WTC11 (cell line): ENCODE measurements around the gene SNTB2. TPM values are rescaled to one million over a fixed set of nuclear protein-coding genes. Genes with fewer than 3 reads are reported as not detected.

Experiments used
- ATAC-seq: fragments of 200-7000 bp; cut with Tn5 transposase; 2 replicates; pipeline ENCODE4 v1.10.0; 2021; ENCODE audit warnings: mild to moderate bottlenecking, moderate library complexity
- CTCF ChIA-PET: fragments of 300-600 bp; sonication (Branson Sonifier 250); formaldehyde crosslinking; loops from one replicate; lab custom pipeline; 2021; ENCODE audit warnings: antibody characterized with exemption; lab: Charles Lee
- POLR2A ChIA-PET: fragments of 350-600 bp; sonication (Branson Sonifier 250); formaldehyde crosslinking; loops from one replicate; lab custom pipeline; 2021; ENCODE audit warnings: antibody characterized with exemption; lab: Charles Lee
- DNase-seq: peaks from one replicate; pipeline ENCODE4 v3.0.0; 2021; ENCODE audit warnings: low spot score
- H3K27ac Mint-ChIP-seq: 2 replicates; pipeline ENCODE4 v1.8.0; 2021; ENCODE audit warnings: mixed read lengths
- H3K27me3 Mint-ChIP-seq: 2 replicates; pipeline ENCODE4 v1.8.0; 2021; ENCODE audit warnings: low read depth, mild to moderate bottlenecking, moderate library complexity, mixed read lengths
- H3K36me3 Mint-ChIP-seq: 2 replicates; pipeline ENCODE4 v1.8.0; 2021; ENCODE audit warnings: mixed read lengths
- H3K4me1 Mint-ChIP-seq: 2 replicates; pipeline ENCODE4 v1.8.0; 2022; ENCODE audit warnings: mixed read lengths
- H3K4me3 Mint-ChIP-seq: 2 replicates; pipeline ENCODE4 v1.8.0; 2021; ENCODE audit warnings: mild to moderate bottlenecking, moderate library complexity, mixed read lengths
- H3K9me3 Mint-ChIP-seq: 2 replicates; pipeline ENCODE4 v1.8.0; 2021; ENCODE audit warnings: mixed read lengths
- ATF1 ChIP-seq: sonication (generic); formaldehyde crosslinking; IDR thresholded peaks from 2 replicates; pipeline ENCODE4 v1.8.1; 2023; ENCODE audit warnings: mild to moderate bottlenecking, moderate library complexity, missing genetic modification reagents
- ATF6 ChIP-seq: sonication (generic); formaldehyde crosslinking; IDR thresholded peaks from 2 replicates; pipeline ENCODE4 v1.8.1; 2023; ENCODE audit warnings: mild to moderate bottlenecking, missing genetic modification reagents
- CBFB ChIP-seq: sonication (generic); formaldehyde crosslinking; IDR thresholded peaks from 2 replicates; pipeline ENCODE4 v1.8.1; 2022; ENCODE audit warnings: mild to moderate bottlenecking, low read depth, missing genetic modification reagents
- E2F5 ChIP-seq: sonication (generic); formaldehyde crosslinking; IDR thresholded peaks from 2 replicates; pipeline ENCODE4 v1.8.1; 2022; ENCODE audit warnings: mild to moderate bottlenecking, moderate library complexity, missing genetic modification reagents
- ERG ChIP-seq: fragments of 250-450 bp; sonication (Bioruptor Pico); IDR thresholded peaks from 2 replicates; pipeline ENCODE4 v1.8.0; 2021; ENCODE audit warnings: mild to moderate bottlenecking
- GTF2I ChIP-seq: fragments of 250-450 bp; sonication (Bioruptor Pico); conservative IDR thresholded peaks from 2 replicates; pipeline ENCODE4 v1.4.0; 2021; ENCODE audit warnings: mild to moderate bottlenecking
- HMGXB4 ChIP-seq: sonication (generic); formaldehyde crosslinking; IDR thresholded peaks from 2 replicates; pipeline ENCODE4 v1.8.1; 2023; ENCODE audit warnings: mild to moderate bottlenecking, moderate library complexity, missing genetic modification reagents
- MYBL2 ChIP-seq: sonication (generic); formaldehyde crosslinking; IDR thresholded peaks from 2 replicates; pipeline ENCODE4 v1.8.1; 2023; ENCODE audit warnings: mild to moderate bottlenecking, moderate library complexity, missing genetic modification reagents
- OVOL2 ChIP-seq: fragments of 250-450 bp; sonication (Bioruptor Pico); IDR thresholded peaks from 2 replicates; pipeline ENCODE4 v1.9.0; 2021; ENCODE audit warnings: mild to moderate bottlenecking, borderline replicate concordance
- SMAD3 ChIP-seq: sonication (generic); formaldehyde crosslinking; IDR thresholded peaks from 2 replicates; pipeline ENCODE4 v1.8.0; 2022; ENCODE audit warnings: missing genetic modification reagents, mild to moderate bottlenecking, borderline replicate concordance
- ZBTB21 ChIP-seq: sonication (generic); formaldehyde crosslinking; IDR thresholded peaks from 2 replicates; pipeline ENCODE4 v1.8.1; 2023; ENCODE audit warnings: mild to moderate bottlenecking, missing genetic modification reagents, borderline replicate concordance
- total RNA-seq: library from RNA; stranded (reverse); gene quantifications from 3 replicates; pipeline ENCODE4 v1.2.3, GENCODE V29; 2021
- TF ChIP-seq, protein P1 (sequence below): sonication (generic); formaldehyde crosslinking; IDR thresholded peaks from 2 replicates; pipeline ENCODE4 v1.8.1; 2022; ENCODE audit warnings: missing genetic modification reagents, borderline replicate concordance
- TF ChIP-seq, protein P2 (sequence below): sonication (generic); formaldehyde crosslinking; IDR thresholded peaks from 2 replicates; pipeline ENCODE4 v1.8.0; 2022; ENCODE audit warnings: mild to moderate bottlenecking, missing genetic modification reagents
- TF ChIP-seq, protein P3 (sequence below): sonication (generic); formaldehyde crosslinking; conservative IDR thresholded peaks from 2 replicates; pipeline ENCODE4 v1.8.1; 2023; ENCODE audit warnings: mild to moderate bottlenecking, low read depth, missing genetic modification reagents, moderate library complexity
- TF ChIP-seq, protein P4 (sequence below): sonication (generic); formaldehyde crosslinking; IDR thresholded peaks from 2 replicates; pipeline ENCODE4 v1.8.1; 2023; ENCODE audit warnings: mild to moderate bottlenecking, missing genetic modification reagents, moderate library complexity
- TF ChIP-seq, protein P5 (sequence below): fragments of 250-450 bp; sonication (Bioruptor Pico); IDR thresholded peaks from 2 replicates; pipeline ENCODE4 v1.9.0; 2021; ENCODE audit warnings: mild to moderate bottlenecking, borderline replicate concordance

Gene SNTB2
- total RNA-seq, 1 experiment from 2014 or later, result 23.7 TPM

- TF ChIP-seq, protein P1, sequence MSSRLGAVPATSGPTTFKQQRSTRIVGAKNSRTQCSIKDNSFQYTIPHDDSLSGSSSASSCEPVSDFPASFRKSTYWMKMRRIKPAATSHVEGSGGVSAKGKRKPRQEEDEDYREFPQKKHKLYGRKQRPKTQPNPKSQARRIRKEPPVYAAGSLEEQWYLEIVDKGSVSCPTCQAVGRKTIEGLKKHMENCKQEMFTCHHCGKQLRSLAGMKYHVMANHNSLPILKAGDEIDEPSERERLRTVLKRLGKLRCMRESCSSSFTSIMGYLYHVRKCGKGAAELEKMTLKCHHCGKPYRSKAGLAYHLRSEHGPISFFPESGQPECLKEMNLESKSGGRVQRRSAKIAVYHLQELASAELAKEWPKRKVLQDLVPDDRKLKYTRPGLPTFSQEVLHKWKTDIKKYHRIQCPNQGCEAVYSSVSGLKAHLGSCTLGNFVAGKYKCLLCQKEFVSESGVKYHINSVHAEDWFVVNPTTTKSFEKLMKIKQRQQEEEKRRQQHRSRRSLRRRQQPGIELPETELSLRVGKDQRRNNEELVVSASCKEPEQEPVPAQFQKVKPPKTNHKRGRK, result no peak
- TF ChIP-seq, protein P2, sequence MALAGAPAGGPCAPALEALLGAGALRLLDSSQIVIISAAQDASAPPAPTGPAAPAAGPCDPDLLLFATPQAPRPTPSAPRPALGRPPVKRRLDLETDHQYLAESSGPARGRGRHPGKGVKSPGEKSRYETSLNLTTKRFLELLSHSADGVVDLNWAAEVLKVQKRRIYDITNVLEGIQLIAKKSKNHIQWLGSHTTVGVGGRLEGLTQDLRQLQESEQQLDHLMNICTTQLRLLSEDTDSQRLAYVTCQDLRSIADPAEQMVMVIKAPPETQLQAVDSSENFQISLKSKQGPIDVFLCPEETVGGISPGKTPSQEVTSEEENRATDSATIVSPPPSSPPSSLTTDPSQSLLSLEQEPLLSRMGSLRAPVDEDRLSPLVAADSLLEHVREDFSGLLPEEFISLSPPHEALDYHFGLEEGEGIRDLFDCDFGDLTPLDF (CRISPR knock-in tag), result no peak
- no peak for TF ChIP-seq HMGXB4 (CRISPR knock-in tag)
- TF ChIP-seq, protein P3, sequence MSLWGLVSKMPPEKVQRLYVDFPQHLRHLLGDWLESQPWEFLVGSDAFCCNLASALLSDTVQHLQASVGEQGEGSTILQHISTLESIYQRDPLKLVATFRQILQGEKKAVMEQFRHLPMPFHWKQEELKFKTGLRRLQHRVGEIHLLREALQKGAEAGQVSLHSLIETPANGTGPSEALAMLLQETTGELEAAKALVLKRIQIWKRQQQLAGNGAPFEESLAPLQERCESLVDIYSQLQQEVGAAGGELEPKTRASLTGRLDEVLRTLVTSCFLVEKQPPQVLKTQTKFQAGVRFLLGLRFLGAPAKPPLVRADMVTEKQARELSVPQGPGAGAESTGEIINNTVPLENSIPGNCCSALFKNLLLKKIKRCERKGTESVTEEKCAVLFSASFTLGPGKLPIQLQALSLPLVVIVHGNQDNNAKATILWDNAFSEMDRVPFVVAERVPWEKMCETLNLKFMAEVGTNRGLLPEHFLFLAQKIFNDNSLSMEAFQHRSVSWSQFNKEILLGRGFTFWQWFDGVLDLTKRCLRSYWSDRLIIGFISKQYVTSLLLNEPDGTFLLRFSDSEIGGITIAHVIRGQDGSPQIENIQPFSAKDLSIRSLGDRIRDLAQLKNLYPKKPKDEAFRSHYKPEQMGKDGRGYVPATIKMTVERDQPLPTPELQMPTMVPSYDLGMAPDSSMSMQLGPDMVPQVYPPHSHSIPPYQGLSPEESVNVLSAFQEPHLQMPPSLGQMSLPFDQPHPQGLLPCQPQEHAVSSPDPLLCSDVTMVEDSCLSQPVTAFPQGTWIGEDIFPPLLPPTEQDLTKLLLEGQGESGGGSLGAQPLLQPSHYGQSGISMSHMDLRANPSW (CRISPR knock-in tag), result no peak
- TF ChIP-seq ZBTB21 (CRISPR knock-in tag), result no peak
- no peak for TF ChIP-seq ERG (CRISPR knock-in tag)
- TF ChIP-seq, protein P4, sequence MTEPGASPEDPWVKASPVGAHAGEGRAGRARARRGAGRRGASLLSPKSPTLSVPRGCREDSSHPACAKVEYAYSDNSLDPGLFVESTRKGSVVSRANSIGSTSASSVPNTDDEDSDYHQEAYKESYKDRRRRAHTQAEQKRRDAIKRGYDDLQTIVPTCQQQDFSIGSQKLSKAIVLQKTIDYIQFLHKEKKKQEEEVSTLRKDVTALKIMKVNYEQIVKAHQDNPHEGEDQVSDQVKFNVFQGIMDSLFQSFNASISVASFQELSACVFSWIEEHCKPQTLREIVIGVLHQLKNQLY, result no peak
These were observed 7.5 kb upstream of the SNTB2 start (continued) for GRCh38 chr16:69179328-69180010.

GRCh38 chr16:69180011-69180338, 7.0 kb upstream of the SNTB2 start:
- no peaks in the 10 kb centered on the region for H3K4me1 Mint-ChIP-seq
- DNase-seq, result no peak
- CTCF ChIA-PET, result no interaction called here
- peaks cover 2% of the 10 kb centered on the region; the same call in 1 of the 2 replicates for H3K36me3 Mint-ChIP-seq
- POLR2A ChIA-PET, result interaction anchor here (0.6 kb wide), 1 partner anchor 47 kb away, joined by 7 read pairs; no protein-coding TSS in a partner anchor
- H3K27ac Mint-ChIP-seq, result no peak overlapping the region
- no peaks in the 10 kb centered on the region for H3K9me3 Mint-ChIP-seq
- no peak for ATAC-seq
- no peak overlapping the region for H3K4me3 Mint-ChIP-seq
- no peaks in the 10 kb centered on the region for H3K27me3 Mint-ChIP-seq
- TF ChIP-seq, protein P5, sequence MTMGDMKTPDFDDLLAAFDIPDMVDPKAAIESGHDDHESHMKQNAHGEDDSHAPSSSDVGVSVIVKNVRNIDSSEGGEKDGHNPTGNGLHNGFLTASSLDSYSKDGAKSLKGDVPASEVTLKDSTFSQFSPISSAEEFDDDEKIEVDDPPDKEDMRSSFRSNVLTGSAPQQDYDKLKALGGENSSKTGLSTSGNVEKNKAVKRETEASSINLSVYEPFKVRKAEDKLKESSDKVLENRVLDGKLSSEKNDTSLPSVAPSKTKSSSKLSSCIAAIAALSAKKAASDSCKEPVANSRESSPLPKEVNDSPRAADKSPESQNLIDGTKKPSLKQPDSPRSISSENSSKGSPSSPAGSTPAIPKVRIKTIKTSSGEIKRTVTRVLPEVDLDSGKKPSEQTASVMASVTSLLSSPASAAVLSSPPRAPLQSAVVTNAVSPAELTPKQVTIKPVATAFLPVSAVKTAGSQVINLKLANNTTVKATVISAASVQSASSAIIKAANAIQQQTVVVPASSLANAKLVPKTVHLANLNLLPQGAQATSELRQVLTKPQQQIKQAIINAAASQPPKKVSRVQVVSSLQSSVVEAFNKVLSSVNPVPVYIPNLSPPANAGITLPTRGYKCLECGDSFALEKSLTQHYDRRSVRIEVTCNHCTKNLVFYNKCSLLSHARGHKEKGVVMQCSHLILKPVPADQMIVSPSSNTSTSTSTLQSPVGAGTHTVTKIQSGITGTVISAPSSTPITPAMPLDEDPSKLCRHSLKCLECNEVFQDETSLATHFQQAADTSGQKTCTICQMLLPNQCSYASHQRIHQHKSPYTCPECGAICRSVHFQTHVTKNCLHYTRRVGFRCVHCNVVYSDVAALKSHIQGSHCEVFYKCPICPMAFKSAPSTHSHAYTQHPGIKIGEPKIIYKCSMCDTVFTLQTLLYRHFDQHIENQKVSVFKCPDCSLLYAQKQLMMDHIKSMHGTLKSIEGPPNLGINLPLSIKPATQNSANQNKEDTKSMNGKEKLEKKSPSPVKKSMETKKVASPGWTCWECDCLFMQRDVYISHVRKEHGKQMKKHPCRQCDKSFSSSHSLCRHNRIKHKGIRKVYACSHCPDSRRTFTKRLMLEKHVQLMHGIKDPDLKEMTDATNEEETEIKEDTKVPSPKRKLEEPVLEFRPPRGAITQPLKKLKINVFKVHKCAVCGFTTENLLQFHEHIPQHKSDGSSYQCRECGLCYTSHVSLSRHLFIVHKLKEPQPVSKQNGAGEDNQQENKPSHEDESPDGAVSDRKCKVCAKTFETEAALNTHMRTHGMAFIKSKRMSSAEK (CRISPR knock-in tag), result no peak
- TF ChIP-seq GTF2I (CRISPR knock-in tag) (no peak), MYBL2 (CRISPR knock-in tag) (no peak), SMAD3 (CRISPR knock-in tag) (no peak), ATF6 (CRISPR knock-in tag) (no peak), E2F5 (CRISPR knock-in tag) (no peak), OVOL2 (CRISPR knock-in tag) (no peak), ATF1 (CRISPR knock-in tag) (no peak), CBFB (CRISPR knock-in tag) (no peak)
- TF ChIP-seq, protein P2 (CRISPR knock-in tag), result no peak
